K562 (cell line): ENCODE measurements around the gene SMC4. TPM values are rescaled to one million over a fixed set of nuclear protein-coding genes. Genes with fewer than 3 reads are reported as not detected.
A peak's percentile ranks its signal among the peaks of the same experiment; 100 is the strongest.

ENCODE experiments used
- ATF4 ChIP-seq: fragments of 450-650 bp; formaldehyde crosslinking; IDR thresholded peaks from 2 replicates; pipeline ENCODE4 v1.4.0; 2022; ENCODE audit warnings: mild to moderate bottlenecking, moderate library complexity
- CBX8 ChIP-seq: fragments of 200-600 bp; sonication (generic); IDR thresholded peaks from 2 replicates; pipeline ENCODE4 v1.6.1; 2012; ENCODE audit warnings: borderline replicate concordance, mixed run types, low read depth, mild to moderate bottlenecking, moderate library complexity, mixed read lengths, low read length, control low read depth, inconsistent platforms; ENCODE audit not compliant: poor library complexity, severe bottlenecking; ENCODE audit errors: extremely low read depth
- CHD1 ChIP-seq: fragments of 200-600 bp; sonication (generic); IDR thresholded peaks from one replicate; pipeline ENCODE4 v1.6.1; 2012; ENCODE audit warnings: mild to moderate bottlenecking, moderate library complexity, low read length, inconsistent platforms
- CTBP1 ChIP-seq: fragments of 450-650 bp; IDR thresholded peaks from 2 replicates; pipeline ENCODE4 v1.6.1; 2016; ENCODE audit warnings: borderline replicate concordance
- E2F4 ChIP-seq: sonication (generic); formaldehyde crosslinking; IDR thresholded peaks from 2 replicates; pipeline ENCODE4 v1.8.0; 2022; ENCODE audit warnings: mild to moderate bottlenecking, low read depth, missing genetic modification reagents
- HNRNPK ChIP-seq: fragments of 200-400 bp; formaldehyde crosslinking; IDR thresholded peaks from one replicate; pipeline ENCODE4 v1.6.1; 2018; ENCODE audit warnings: mild to moderate bottlenecking, low read depth, low read length; ENCODE audit not compliant: poor library complexity, severe bottlenecking
- LEF1 ChIP-seq: fragments of 450-650 bp; IDR thresholded peaks from 2 replicates; pipeline ENCODE4 v1.6.1; 2016; ENCODE audit warnings: mild to moderate bottlenecking
- MAZ ChIP-seq, 2 experiments: fragments of 450-650 bp in 1 of 2; sonication (generic) in 1 of 2; formaldehyde crosslinking; IDR thresholded peaks in 1 of 2; conservative IDR thresholded peaks in 1 of 2; 2 replicates each; pipeline versions ENCODE4 v1.4.0 to v1.5.0; 2020; ENCODE audit warnings: mild to moderate bottlenecking in 1 of 2, missing genetic modification reagents in 1 of 2
- MBD1 ChIP-seq: fragments of 250-450 bp; sonication (Bioruptor Pico); IDR thresholded peaks from 2 replicates; pipeline ENCODE4 v1.8.0; 2022; ENCODE audit warnings: inconsistent platforms
- MCM7 ChIP-seq, 2 experiments: fragments of 450-650 bp; IDR thresholded peaks; 2 replicates each; pipeline ENCODE4 v1.6.1; 2016 to 2018
- NFE2 ChIP-seq: IDR thresholded peaks from 2 replicates; pipeline ENCODE4 v1.6.1; 2014; ENCODE audit warnings: antibody characterized with exemption, low read depth
- POLR3A ChIP-seq: IDR thresholded peaks from 2 replicates; pipeline ENCODE4 v1.6.1; 2011; ENCODE audit warnings: borderline replicate concordance, mild to moderate bottlenecking, moderate library complexity; ENCODE audit not compliant: insufficient read length, insufficient read depth; ENCODE audit errors: extremely low read depth
- TCF7 ChIP-seq: sonication (generic); IDR thresholded peaks from 2 replicates; pipeline ENCODE4 v1.6.1; 2016; ENCODE audit warnings: antibody characterized with exemption, borderline replicate concordance
- UBTF ChIP-seq, 2 experiments: IDR thresholded peaks; 2 replicates each; pipeline ENCODE4 v1.6.1; 2012; ENCODE audit warnings: improper control_type of control experiment in 2 of 2, low read depth in 2 of 2, low read length in 2 of 2, borderline replicate concordance in 1 of 2
- ZFPM2 ChIP-seq: fragments of 250-450 bp; sonication (Bioruptor Pico); IDR thresholded peaks from 2 replicates; pipeline ENCODE4 v1.5.1; 2022; ENCODE audit warnings: mild to moderate bottlenecking
- ZNF316 ChIP-seq: fragments of 450-650 bp; IDR thresholded peaks from 2 replicates; pipeline ENCODE4 v1.6.1; 2016
- ZNF395 ChIP-seq: fragments of 200-800 bp; sonication (Bioruptor generic); IDR thresholded peaks from 2 replicates; pipeline ENCODE4 v1.6.1; 2017; ENCODE audit warnings: missing genetic modification characterization, missing compliant biosample characterization
- polyA plus RNA-seq, 8 experiments: library from polyadenylated mRNA; depleted of rRNA in 4 of 8; stranded (reverse) in 5 of 8; unstranded in 3 of 8; fragments of >200 nt; fragmentation: Nextera tagmentation in 2 of 8; fragmentation: Illumina TruSeq in 1 of 8; extraction: Ambion mirVana in 2 of 8; extraction: Trizol in 1 of 8; gene quantifications; 2 replicates each; pipeline versions ENCODE4 v1.2.1 to v1.2.3, GENCODE V29; 2011 to 2014; ENCODE audit warnings: inconsistent platforms in 1 of 8, missing spikeins in 1 of 8
- total RNA-seq, 7 experiments: library from RNA; depleted of rRNA in 6 of 7; stranded (reverse); fragments of >200 nt in 6 of 7; fragmentation: Illumina TruSeq in 2 of 7; extraction: Trizol in 2 of 7; gene quantifications; 2 replicates each; pipeline versions ENCODE4 v1.2.1 to v1.2.3, GENCODE V29; 2011 to 2021; ENCODE audit warnings: low replicate concordance in 1 of 7

The SMC4 gene
- total and polyA plus RNA-seq, 9 of the 15 experiments (the other 6 are each of a cell fraction or from before 2014, with no cell fraction given), result 87.9 to 347 (median 176) TPM

GRCh38 chr3:160399125-160400029, at the start of gene SMC4, which contains the start of gene IFT80 (continued):
- TF ChIP-seq ZNF395 (0 out of 2 replicates have a peak, but pooled peaks have one; percentile 6), TCF7 (0 out of 2 replicates have a peak, but pooled peaks have one; percentile 15), ATF4 (CRISPR knock-in tag) (no peak), LEF1 (0 out of 2 replicates have a peak, but pooled peaks have one; percentile 31), CHD1 (peak; percentile 92), POLR3A (no peak), E2F4 (CRISPR knock-in tag) (peak; percentile 91; the same call in 1 of the 2 replicates), MAZ (CRISPR knock-in tag; conservative IDR thresholded peaks at IDR 0.05 in 1 of 2, IDR thresholded peaks at IDR 0.05 in 1 of 2) (no peak; a peak in 1 of 4 replicates), MBD1 (CRISPR knock-in tag) (no peak), HNRNPK (no peak), ZNF316 (no peak), UBTF (IDR thresholded peaks at IDR 0.05; ENCODE audit: borderline replicate concordance in 1 of 2, low read depth in 2 of 2, low read length in 2 of 2) (peak; percentile 80 to 94; a peak in 3 of 4 replicates), CTBP1 (peak; percentile 88), NFE2 (no peak), ZFPM2 (CRISPR knock-in tag) (no peak), MCM7 (IDR thresholded peaks at IDR 0.05) (no peak), CBX8 (no peak)
